SU-DHL-6 (cell line): Measurements from ENCODE around the gene MYH16.
"Not testable (repeated sequence)": the region's sequence is repeated elsewhere in the genome, so short reads cannot be mapped to it uniquely, and the experiment has no call there.

ENCODE experiments used
- H2AFZ ChIP-seq: fragments of 200-600 bp; sonication (generic); 2 replicates; pipeline ENCODE4 v1.6.1; 2014; ENCODE audit warnings: low read depth, mild to moderate bottlenecking, moderate library complexity, mixed read lengths, antibody characterized with exemption, low read length; ENCODE audit not compliant: severe bottlenecking
- H3F3A ChIP-seq: fragments of 200-600 bp; shearing (Covaris generic); 2 replicates; pipeline ENCODE4 v1.6.0; 2016; ENCODE audit warnings: antibody characterized with exemption, mild to moderate bottlenecking; ENCODE audit not compliant: insufficient read depth
- H3K27ac ChIP-seq: fragments of 200-600 bp; sonication (generic); 2 replicates; pipeline ENCODE4 v1.5.1; 2016; ENCODE audit warnings: low read depth, mild to moderate bottlenecking, low read length, moderate library complexity, mixed read lengths
- H3K27me3 ChIP-seq: fragments of 200-600 bp; sonication (generic), shearing (Covaris generic); 2 replicates; pipeline ENCODE4 v1.6.0; 2014; ENCODE audit warnings: mild to moderate bottlenecking, low read length
- H3K36me3 ChIP-seq: fragments of 200-600 bp; sonication (generic); 2 replicates; pipeline ENCODE4 v1.6.1; 2014; ENCODE audit warnings: mild to moderate bottlenecking, low read length, mixed read lengths
- H3K4me2 ChIP-seq: fragments of 300-600, 200-600 bp; shearing (Covaris generic), sonication (generic); 2 replicates; pipeline ENCODE4 v1.6.0; 2014; ENCODE audit warnings: low read length, low read depth, mild to moderate bottlenecking; ENCODE audit not compliant: poor library complexity, severe bottlenecking
- H3K4me3 ChIP-seq: fragments of 200-600 bp; sonication (generic); 2 replicates; pipeline ENCODE4 v1.5.1; 2014; ENCODE audit warnings: antibody characterized with exemption, low read length, mild to moderate bottlenecking, mixed read lengths; ENCODE audit not compliant: insufficient read depth, poor library complexity, severe bottlenecking
- H3K79me2 ChIP-seq: fragments of 200-600 bp; sonication (generic); 2 replicates; pipeline ENCODE4 v1.6.1; 2014; ENCODE audit warnings: mild to moderate bottlenecking, low read length, moderate library complexity; ENCODE audit not compliant: insufficient read depth
- H3K9ac ChIP-seq: fragments of 200-600 bp; sonication (generic); 2 replicates; pipeline ENCODE4 v1.7.0; 2014; ENCODE audit warnings: mild to moderate bottlenecking, low read length
- H3K9me2 ChIP-seq: fragments of 200-600 bp; sonication (generic); replicated peaks from 2 replicates; pipeline ENCODE4 v1.6.1; 2014; ENCODE audit warnings: low read length; ENCODE audit not compliant: insufficient read depth
- H3K9me3 ChIP-seq: fragments of 200-600 bp; sonication (generic); 2 replicates; pipeline ENCODE4 v1.6.1; 2014; ENCODE audit warnings: low read length, mixed read lengths; ENCODE audit not compliant: insufficient read depth
- H4K20me1 ChIP-seq: fragments of 200-600 bp; sonication (generic); 2 replicates; pipeline ENCODE4 v1.6.1; 2014; ENCODE audit warnings: low read depth, mild to moderate bottlenecking, antibody characterized with exemption, low read length, moderate library complexity, mixed read lengths
- CTCF ChIP-seq: fragments of 200-600 bp; sonication (generic); IDR thresholded peaks from one replicate; pipeline ENCODE4 v1.5.1; 2017; ENCODE audit warnings: antibody characterized with exemption, mild to moderate bottlenecking, low read length, moderate library complexity; ENCODE audit not compliant: insufficient read depth, poor library complexity, severe bottlenecking
- EZH2phosphoT487 ChIP-seq: fragments of 200-600 bp; sonication (generic), shearing (Covaris generic); conservative IDR thresholded peaks from 2 replicates; pipeline ENCODE4 v1.6.1; 2018; ENCODE audit warnings: mild to moderate bottlenecking, antibody characterized with exemption, low read length, moderate library complexity, mixed read lengths

The MYH16 gene

GRCh38 chr7:99272476-99273045, at the start of gene MYH16:
Gene MYH16 (plus strand): TSS chr7:99272839.
- Histone ChIP-seq H3K4me2 (no peak within 1 kb of the TSS), H3K27ac (no peak within 1 kb of the TSS), H3K27me3 (no peaks in the 10 kb centered on the region)

GRCh38 chr7:99224263-99224898, 48.3 kb upstream of the MYH16 start:
- not testable (repeated sequence) for H3K4me2 ChIP-seq, H3F3A ChIP-seq, H3K9me2 ChIP-seq, H3K27me3 ChIP-seq, H3K27ac ChIP-seq, H2AFZ ChIP-seq, H3K9me3 ChIP-seq, H3K4me3 ChIP-seq, H3K36me3 ChIP-seq, H3K9ac ChIP-seq, H3K79me2 ChIP-seq, H4K20me1 ChIP-seq

More at GRCh38 chr7:99272476-99273045, at the start of gene MYH16:
- H3K4me3 ChIP-seq = no peak within 1 kb of the TSS
- H3K36me3 ChIP-seq = no peaks in the 10 kb centered on the region
- no peaks in the 10 kb centered on the region for H4K20me1 ChIP-seq
- no peak within 1 kb of the TSS for H2AFZ ChIP-seq
- no peaks in the 10 kb centered on the region for H3K79me2 ChIP-seq
- H3K9me2 ChIP-seq = no peaks in the 10 kb centered on the region
- TF ChIP-seq EZH2phosphoT487 (no peak), CTCF (no peak)
- H3F3A ChIP-seq = no peaks in the 10 kb centered on the region
- H3K9ac ChIP-seq = no peak within 1 kb of the TSS
- H3K9me3 ChIP-seq = no peaks in the 10 kb centered on the region

GRCh38 chr7:99224899-99225265, 47.8 kb upstream of the MYH16 start:
- TF ChIP-seq CTCF (no peak), EZH2phosphoT487 (no peak)
- Histone ChIP-seq H3K79me2 (no peaks in the 10 kb centered on the region), H3K4me2 (no peak overlapping the region), H3K9me2 (no peaks in the 10 kb centered on the region), H3K4me3 (no peak overlapping the region), H3F3A (no peaks in the 10 kb centered on the region), H3K9me3 (no peaks in the 10 kb centered on the region), H4K20me1 (no peaks in the 10 kb centered on the region), H2AFZ (no peak overlapping the region), H3K9ac (no peak overlapping the region), H3K36me3 (no peaks in the 10 kb centered on the region), H3K27me3 (no peaks in the 10 kb centered on the region), H3K27ac (no peak overlapping the region)

- no peak overlapping the region for H2AFZ ChIP-seq
- no peaks in the 10 kb centered on the region for H4K20me1 ChIP-seq
- no peak overlapping the region for H3K4me2 ChIP-seq
- TF ChIP-seq EZH2phosphoT487 = no peak
- no peak for TF ChIP-seq CTCF
- no peaks in the 10 kb centered on the region for H3K9me2 ChIP-seq
- no peaks in the 10 kb centered on the region for H3F3A ChIP-seq
- no peaks in the 10 kb centered on the region for H3K79me2 ChIP-seq
- no peak overlapping the region for H3K9ac ChIP-seq
- H3K36me3 ChIP-seq = no peaks in the 10 kb centered on the region
- H3K27ac ChIP-seq = no peak overlapping the region
- H3K27me3 ChIP-seq = no peaks in the 10 kb centered on the region
- no peak overlapping the region for H3K4me3 ChIP-seq
- no peaks in the 10 kb centered on the region for H3K9me3 ChIP-seq
Measured at GRCh38 chr7:99229234-99229633, 43.4 kb upstream of the MYH16 start.
